Loucy (cell line): Measurements from ENCODE around the gene FOXP3.

Source experiments
- H2AFZ ChIP-seq: fragments of 200-600 bp; sonication (generic); 2 replicates; pipeline ENCODE4 v1.6.0; 2016; ENCODE audit warnings: antibody characterized with exemption, mild to moderate bottlenecking, low read length, moderate library complexity
- H3F3A ChIP-seq: fragments of 200-600 bp; 2 replicates; pipeline ENCODE4 v1.6.0; 2016; ENCODE audit warnings: antibody characterized with exemption, low read depth, mild to moderate bottlenecking
- H3K27me3 ChIP-seq: fragments of 200-600 bp; sonication (generic); 2 replicates; pipeline ENCODE4 v1.6.1; 2014; ENCODE audit warnings: low read length, mild to moderate bottlenecking; ENCODE audit not compliant: insufficient read depth, poor library complexity, severe bottlenecking
- H3K36me3 ChIP-seq: fragments of 200-600 bp; sonication (generic); 2 replicates; pipeline ENCODE4 v1.6.1; 2016; ENCODE audit warnings: low read length; ENCODE audit not compliant: insufficient read depth
- H3K4me1 ChIP-seq: fragments of 200-600 bp; sonication (generic); 2 replicates; pipeline ENCODE4 v1.5.1; 2014; ENCODE audit warnings: low read length, mild to moderate bottlenecking; ENCODE audit not compliant: insufficient read depth, poor library complexity, severe bottlenecking
- H3K4me2 ChIP-seq: fragments of 200-600 bp; sonication (generic); 2 replicates; pipeline ENCODE4 v1.6.0; 2014; ENCODE audit warnings: antibody characterized with exemption, low read length, low read depth, mild to moderate bottlenecking; ENCODE audit not compliant: poor library complexity, severe bottlenecking
- H3K4me3 ChIP-seq: fragments of 200-600 bp; sonication (generic); 2 replicates; pipeline ENCODE4 v1.5.1; 2014; ENCODE audit warnings: low read length, mild to moderate bottlenecking, mixed read lengths; ENCODE audit not compliant: poor library complexity, severe bottlenecking
- H3K79me2 ChIP-seq: fragments of 200-600 bp; sonication (generic); 2 replicates; pipeline ENCODE4 v1.6.1; 2014; ENCODE audit warnings: low read length; ENCODE audit not compliant: insufficient read depth
- H3K9ac ChIP-seq: fragments of 200-600 bp; sonication (generic); 2 replicates; pipeline ENCODE4 v1.6.0; 2014; ENCODE audit warnings: mild to moderate bottlenecking, low read depth, low read length, moderate library complexity; ENCODE audit not compliant: poor library complexity, severe bottlenecking
- H3K9me2 ChIP-seq: fragments of 200-600 bp; sonication (generic); replicated peaks from 2 replicates; pipeline ENCODE4 v1.6.1; 2016; ENCODE audit warnings: low read depth, low read length, mixed read lengths
- H3K9me3 ChIP-seq: fragments of 200-600 bp; sonication (generic); 2 replicates; pipeline ENCODE4 v1.6.1; 2014; ENCODE audit warnings: mild to moderate bottlenecking, antibody characterized with exemption, low read length, low read depth; ENCODE audit not compliant: insufficient read depth
- H4K20me1 ChIP-seq: fragments of 200-600 bp; sonication (generic); 2 replicates; pipeline ENCODE4 v1.6.0; 2014; ENCODE audit warnings: antibody characterized with exemption, low read length, mild to moderate bottlenecking; ENCODE audit not compliant: insufficient read depth, poor library complexity, severe bottlenecking
- CTCF ChIP-seq: fragments of 200-600 bp; sonication (generic); conservative IDR thresholded peaks from 2 replicates; pipeline ENCODE4 v1.5.1; 2014; ENCODE audit warnings: mild to moderate bottlenecking, antibody characterized with exemption, low read length
- EZH2phosphoT487 ChIP-seq: fragments of 200-600 bp; IDR thresholded peaks from 2 replicates; pipeline ENCODE4 v1.6.1; 2018; ENCODE audit warnings: antibody characterized with exemption, mild to moderate bottlenecking, moderate library complexity, borderline replicate concordance

FOXP3 gene

DNA sequence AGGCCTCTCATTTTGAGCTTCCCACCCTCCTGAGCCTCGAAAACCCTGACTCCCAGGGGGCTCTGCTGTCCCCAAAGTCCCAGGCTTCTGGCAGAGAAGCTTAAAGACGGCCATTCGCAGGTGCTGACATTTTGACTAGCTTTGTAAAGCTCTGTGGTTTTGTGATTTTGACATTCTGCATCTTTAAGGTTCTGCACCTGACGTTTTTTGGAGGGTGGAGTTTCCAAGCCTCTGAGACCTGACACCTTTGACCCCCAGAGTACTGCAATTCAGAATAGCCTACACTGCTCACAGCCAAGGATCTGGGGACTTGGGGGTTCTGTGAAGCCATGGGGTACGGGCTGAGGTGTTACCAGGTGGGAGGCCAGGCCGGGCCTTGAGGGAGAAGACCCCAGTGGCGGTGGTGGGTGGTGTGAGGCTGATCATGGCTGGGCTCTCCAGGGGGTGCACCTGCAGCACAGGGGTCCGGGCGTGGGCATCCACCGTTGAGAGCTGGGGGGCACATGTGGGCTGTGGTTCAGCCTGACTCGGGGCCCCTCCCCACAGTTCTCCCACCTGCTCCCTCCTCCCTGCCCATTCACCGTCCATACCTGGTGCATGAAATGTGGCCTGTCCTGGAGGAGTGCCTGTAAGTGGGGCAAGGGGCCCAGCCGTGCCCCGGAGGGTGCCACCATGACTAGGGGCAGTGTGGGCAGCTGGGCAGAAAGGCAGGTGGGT lies 7.3 kb downstream of the FOXP3 start:
- no peak overlapping the region for H2AFZ ChIP-seq
- no peaks in the 10 kb centered on the region for H3K36me3 ChIP-seq
- H3K4me1 ChIP-seq: no peaks in the 10 kb centered on the region
- no peaks in the 10 kb centered on the region for H3K79me2 ChIP-seq
- TF ChIP-seq EZH2phosphoT487 (no peak), CTCF (no peak)
- no peak overlapping the region for H3K4me3 ChIP-seq
- no peaks in the 10 kb centered on the region for H3F3A ChIP-seq
- no peaks in the 10 kb centered on the region for H3K9me3 ChIP-seq
- H3K27me3 ChIP-seq: no peaks in the 10 kb centered on the region
- H3K9ac ChIP-seq: no peak overlapping the region
- H4K20me1 ChIP-seq: no peaks in the 10 kb centered on the region
- no peaks in the 10 kb centered on the region for H3K9me2 ChIP-seq
- no peak overlapping the region for H3K4me2 ChIP-seq

DNA sequence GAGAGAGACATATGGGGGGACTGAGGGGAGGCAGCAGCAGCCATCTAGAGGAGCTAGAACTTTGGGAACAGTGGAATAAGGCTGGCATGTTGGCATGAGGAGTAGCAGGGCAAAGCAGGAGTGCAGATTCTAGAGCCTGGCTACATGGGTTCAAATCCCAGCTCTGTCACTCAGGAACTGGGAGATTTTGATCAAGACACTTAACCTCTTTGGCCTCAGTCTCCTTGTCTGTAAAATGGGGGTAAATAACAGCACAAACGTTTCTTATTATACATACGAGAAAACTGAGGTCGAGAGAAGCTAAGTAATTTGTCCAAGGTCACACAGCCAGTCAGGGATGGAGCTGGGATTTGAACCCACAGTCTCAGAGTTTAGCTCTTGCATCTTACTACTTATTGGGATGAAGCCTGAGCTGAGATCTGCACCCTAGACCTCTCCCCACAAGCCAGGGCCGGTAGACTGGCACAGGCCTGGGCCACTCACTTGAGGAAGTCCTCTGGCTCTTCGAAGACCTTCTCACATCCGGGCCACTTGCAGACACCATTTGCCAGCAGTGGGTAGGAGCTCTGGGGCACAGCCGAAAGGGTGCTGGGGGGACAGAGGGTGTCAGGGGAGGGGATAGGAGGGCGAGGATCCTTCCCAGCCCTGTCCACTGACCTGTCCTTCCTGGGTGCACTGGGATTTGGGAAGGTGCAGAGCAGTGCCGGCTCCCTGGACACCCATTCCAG lies 8.1 kb downstream of the FOXP3 start:
- no peak for TF ChIP-seq CTCF
- no peak for TF ChIP-seq EZH2phosphoT487

GRCh38 chrX:49254639-49255038 lies 9.9 kb downstream of the FOXP3 start:
- no peaks in the 10 kb centered on the region for H3K4me1 ChIP-seq
- H3K9ac ChIP-seq: no peak overlapping the region
- H2AFZ ChIP-seq: no peak overlapping the region
- H3K9me3 ChIP-seq: no peaks in the 10 kb centered on the region
- H3K79me2 ChIP-seq: no peaks in the 10 kb centered on the region
- no peaks in the 10 kb centered on the region for H3K9me2 ChIP-seq
- no peaks in the 10 kb centered on the region for H3K27me3 ChIP-seq
- H3K4me2 ChIP-seq: no peak overlapping the region
- H4K20me1 ChIP-seq: no peaks in the 10 kb centered on the region
- no peak for TF ChIP-seq CTCF
- TF ChIP-seq EZH2phosphoT487: no peak
- H3F3A ChIP-seq: no peaks in the 10 kb centered on the region
- H3K36me3 ChIP-seq: no peaks in the 10 kb centered on the region
- H3K4me3 ChIP-seq: no peak overlapping the region

More for the DNA sequence above, 8.1 kb downstream of the FOXP3 start:
- Histone ChIP-seq H3K36me3 (no peaks in the 10 kb centered on the region), H3K4me3 (no peak overlapping the region), H3K27me3 (no peaks in the 10 kb centered on the region), H3K4me1 (no peaks in the 10 kb centered on the region), H3K9me2 (no peaks in the 10 kb centered on the region), H4K20me1 (no peaks in the 10 kb centered on the region), H3K79me2 (no peaks in the 10 kb centered on the region), H2AFZ (no peak overlapping the region), H3F3A (no peaks in the 10 kb centered on the region), H3K4me2 (no peak overlapping the region), H3K9me3 (no peaks in the 10 kb centered on the region), H3K9ac (no peak overlapping the region)
